ENCODE measurements around the gene WWC2.

The WWC2 gene

GRCh38 chr4:183347146-183347545, 248.1 kb downstream of the WWC2 start:
- Histone ChIP-seq H3K27ac (ENCODE audit: extremely low read depth, low read depth, low read length) (no peak overlapping the region), H3K4me3 (ENCODE audit: low read depth, low read length) (no peak overlapping the region), H3K4me1 (ENCODE audit: control insufficient read depth, insufficient read depth, low read length) (no peaks in the 10 kb centered on the region), H3K9me3 (ENCODE audit: control insufficient read depth, insufficient read depth, low read depth, low read length) (no peaks in the 10 kb centered on the region), H3K36me3 (ENCODE audit: control insufficient read depth in 2 of 2, insufficient read depth in 1 of 2, low read length in 2 of 2) (no peaks in the 10 kb centered on the region)
- POLR2A ChIA-PET: no interaction called here
- no peak for TF ChIP-seq ZNF335 (tag by site-specific recombination; conservative IDR thresholded peaks at IDR 0.05)
- TF ChIP-seq ZNF571 (tag by site-specific recombination; IDR thresholded peaks at IDR 0.05): no peak
- no peak for TF ChIP-seq ELK4 (IDR thresholded peaks at IDR 0.05; ENCODE audit: borderline replicate concordance, low read depth, low read length)
- no peak for TF ChIP-seq ZBTB6 (tag by site-specific recombination; IDR thresholded peaks at IDR 0.05)
- no peak for TF ChIP-seq ZEB2 (tag by site-specific recombination; IDR thresholded peaks at IDR 0.05)
- CTCF ChIA-PET: interaction anchor here (0.6 kb wide), 1 partner anchor 8 kb away, joined by 3 read pairs; no protein-coding TSS in a partner anchor

- no peak overlapping the region for H3K4me3 ChIP-seq (ENCODE audit: low read depth, low read length)
- CTCF ChIA-PET: no interaction called here
- H3K27ac ChIP-seq (ENCODE audit: extremely low read depth, low read depth, low read length): no peak overlapping the region
- no peaks in the 10 kb centered on the region for H3K9me3 ChIP-seq (ENCODE audit: control insufficient read depth, insufficient read depth, low read depth, low read length)
- no peaks in the 10 kb centered on the region for H3K4me1 ChIP-seq (ENCODE audit: control insufficient read depth, insufficient read depth, low read length)
- no peaks in the 10 kb centered on the region for H3K36me3 ChIP-seq (ENCODE audit: control insufficient read depth in 2 of 2, insufficient read depth in 1 of 2, low read length in 2 of 2)
- POLR2A ChIA-PET: no interaction called here
- TF ChIP-seq ZNF248 (tag by site-specific recombination; IDR thresholded peaks at IDR 0.05) (no peak), ZNF776 (tag by site-specific recombination; IDR thresholded peaks at IDR 0.05; ENCODE audit: borderline replicate concordance) (no peak), SP2 (tag by site-specific recombination; IDR thresholded peaks at IDR 0.05) (no peak), ATF2 (tag by site-specific recombination; IDR thresholded peaks at IDR 0.05; ENCODE audit: low read depth) (no peak), ZNF518A (tag by site-specific recombination; conservative IDR thresholded peaks at IDR 0.05; ENCODE audit: low read depth) (no peak), ZNF529 (tag by site-specific recombination; IDR thresholded peaks at IDR 0.05; ENCODE audit: insufficient replicate concordance) (no peak), ZSCAN18 (tag by site-specific recombination; IDR thresholded peaks at IDR 0.05) (no peak), KLF1 (tag by site-specific recombination; IDR thresholded peaks at IDR 0.05) (no peak), ZNF292 (tag by site-specific recombination; IDR thresholded peaks at IDR 0.05; ENCODE audit: borderline replicate concordance, low read depth) (no peak), ZNF791 (tag by site-specific recombination; IDR thresholded peaks at IDR 0.05) (no peak), ZBTB21 (tag by site-specific recombination; IDR thresholded peaks at IDR 0.05) (no peak), ZNF302 (tag by site-specific recombination; IDR thresholded peaks at IDR 0.05; ENCODE audit: low read depth) (no peak), ZNF513 (tag by site-specific recombination; IDR thresholded peaks at IDR 0.05) (no peak), ZNF639 (tag by site-specific recombination; IDR thresholded peaks at IDR 0.05) (no peak), ZSCAN5A (tag by site-specific recombination; IDR thresholded peaks at IDR 0.05) (no peak)
Observed at GRCh38 chr4:183347566-183347965, 248.5 kb downstream of the WWC2 start.
